Measurements from ENCODE around the gene RIPPLY2. TPM values are rescaled to one million over a fixed set of nuclear protein-coding genes. Genes with fewer than 3 reads are reported as not detected.

Gene RIPPLY2
- polyA plus RNA-seq, 3 donors, result not detected

GRCh38 chr6:83867043-83867442, 13.9 kb downstream of the RIPPLY2 start:
- TF ChIP-seq, protein P1, sequence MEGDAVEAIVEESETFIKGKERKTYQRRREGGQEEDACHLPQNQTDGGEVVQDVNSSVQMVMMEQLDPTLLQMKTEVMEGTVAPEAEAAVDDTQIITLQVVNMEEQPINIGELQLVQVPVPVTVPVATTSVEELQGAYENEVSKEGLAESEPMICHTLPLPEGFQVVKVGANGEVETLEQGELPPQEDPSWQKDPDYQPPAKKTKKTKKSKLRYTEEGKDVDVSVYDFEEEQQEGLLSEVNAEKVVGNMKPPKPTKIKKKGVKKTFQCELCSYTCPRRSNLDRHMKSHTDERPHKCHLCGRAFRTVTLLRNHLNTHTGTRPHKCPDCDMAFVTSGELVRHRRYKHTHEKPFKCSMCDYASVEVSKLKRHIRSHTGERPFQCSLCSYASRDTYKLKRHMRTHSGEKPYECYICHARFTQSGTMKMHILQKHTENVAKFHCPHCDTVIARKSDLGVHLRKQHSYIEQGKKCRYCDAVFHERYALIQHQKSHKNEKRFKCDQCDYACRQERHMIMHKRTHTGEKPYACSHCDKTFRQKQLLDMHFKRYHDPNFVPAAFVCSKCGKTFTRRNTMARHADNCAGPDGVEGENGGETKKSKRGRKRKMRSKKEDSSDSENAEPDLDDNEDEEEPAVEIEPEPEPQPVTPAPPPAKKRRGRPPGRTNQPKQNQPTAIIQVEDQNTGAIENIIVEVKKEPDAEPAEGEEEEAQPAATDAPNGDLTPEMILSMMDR (IDR thresholded peaks at IDR 0.05), result no peak
- Histone ChIP-seq H3K4me3 (replicated peaks in 1 of 3; ENCODE audit: low read depth in 2 of 3, low read length in 3 of 3) (no peak overlapping the region), H2AFZ (ENCODE audit: insufficient read depth, low read depth, low read length, poor library complexity, severe bottlenecking) (no peak overlapping the region), H3K27me3 (ENCODE audit: control insufficient read depth in 2 of 2, insufficient read depth in 2 of 2, low read length in 2 of 2) (no peaks in the 10 kb centered on the region), H3K27ac (ENCODE audit: low read depth in 1 of 2, low read length in 2 of 2) (peak overlapping the region; percentile 46 to 91), H3K9me3 (replicated peaks in 1 of 2; ENCODE audit: control insufficient read depth in 1 of 2, insufficient read depth in 1 of 2, low read length in 2 of 2) (no peaks in the 10 kb centered on the region), H3K4me2 (replicated peaks; ENCODE audit: extremely low read depth, low read length, poor library complexity, severe bottlenecking) (no peak overlapping the region), H3K79me2 (ENCODE audit: insufficient read depth, low read length) (peaks cover 95% of the 10 kb centered on the region), H3K4me1 (ENCODE audit: control insufficient read depth in 1 of 2, insufficient read depth in 2 of 2, low read length in 2 of 2) (peaks cover 15 to 20% of the 10 kb centered on the region in 2 donors), H3K36me3 (replicated peaks in 1 of 2; ENCODE audit: control insufficient read depth in 1 of 2, insufficient read depth in 2 of 2, low read length in 2 of 2) (peaks cover 39 to 71% of the 10 kb centered on the region in 2 donors), H4K20me1 (ENCODE audit: insufficient read depth, low read length) (peaks cover 99% of the 10 kb centered on the region), H3K9ac (ENCODE audit: insufficient read depth, low read length, poor library complexity, severe bottlenecking) (no peak overlapping the region)
- DNase-seq, result no peak
- peaks cover 24% of the 10 kb centered on the region for H3K4me1 Mint-ChIP-seq
- H3K27ac Mint-ChIP-seq, result peak overlapping the region; percentile 87 to 96 (median 92)
- H3K27me3 Mint-ChIP-seq (ENCODE audit: low read depth in 3 of 3), result no peaks in the 10 kb centered on the region
- H3K4me3 Mint-ChIP-seq, result no peak overlapping the region
- no peaks in the 10 kb centered on the region for H3K9me3 Mint-ChIP-seq
- intact Hi-C loops (cut with micrococcal nuclease), result loop anchor here in 1 of 2 donors (10.0 kb wide), 1 partner anchor 802 kb away; the partner anchor contains the start of genes DOP1A and UBE3D
- H3K36me3 Mint-ChIP-seq, result peaks cover 60 to 72% of the 10 kb centered on the region in 2 donors

DNA sequence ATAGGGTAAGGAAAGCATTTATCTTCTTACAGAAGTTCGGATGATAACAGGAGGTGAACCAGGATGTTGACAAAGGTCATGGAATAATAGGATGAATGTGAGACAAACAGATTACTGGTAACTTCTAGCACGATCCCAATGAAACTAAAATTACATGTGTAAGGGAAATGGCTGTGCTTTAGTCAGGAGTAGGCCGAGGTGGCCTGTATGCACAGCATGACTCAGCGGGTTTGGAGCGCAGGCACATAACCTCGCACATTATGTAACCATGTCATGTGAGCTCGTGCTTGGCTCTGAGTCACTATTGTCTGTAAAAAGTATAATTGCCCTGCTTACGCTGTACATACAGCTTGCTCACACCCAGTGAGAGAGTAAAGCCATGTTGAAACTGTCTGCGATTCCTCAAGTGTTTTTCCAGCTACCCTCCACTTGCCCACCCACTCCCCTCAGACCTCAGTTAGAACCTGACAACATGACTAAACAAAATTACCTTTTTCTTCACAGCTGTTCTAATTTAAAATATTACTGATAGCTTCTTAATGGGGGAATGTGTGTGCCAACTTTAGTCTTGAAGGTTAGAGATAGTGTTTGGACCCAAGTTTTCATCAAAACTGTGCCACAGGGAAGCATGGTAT, 14.5 kb downstream of the RIPPLY2 start:
- Histone ChIP-seq H3K27me3 (ENCODE audit: control insufficient read depth in 2 of 2, insufficient read depth in 2 of 2, low read length in 2 of 2) (no peaks in the 10 kb centered on the region), H3K9me3 (replicated peaks in 1 of 2; ENCODE audit: control insufficient read depth in 1 of 2, insufficient read depth in 1 of 2, low read length in 2 of 2) (no peaks in the 10 kb centered on the region), H3K4me3 (replicated peaks in 1 of 3; ENCODE audit: low read depth in 2 of 3, low read length in 3 of 3) (no peak overlapping the region), H4K20me1 (ENCODE audit: insufficient read depth, low read length) (peaks cover 99% of the 10 kb centered on the region), H3K9ac (ENCODE audit: insufficient read depth, low read length, poor library complexity, severe bottlenecking) (peak overlapping the region; percentile 23), H3K4me2 (replicated peaks; ENCODE audit: extremely low read depth, low read length, poor library complexity, severe bottlenecking) (peak overlapping the region; percentile 9), H3K4me1 (ENCODE audit: control insufficient read depth in 1 of 2, insufficient read depth in 2 of 2, low read length in 2 of 2) (peaks cover 15 to 20% of the 10 kb centered on the region in 2 donors), H3K36me3 (replicated peaks in 1 of 2; ENCODE audit: control insufficient read depth in 1 of 2, insufficient read depth in 2 of 2, low read length in 2 of 2) (peaks cover 39 to 74% of the 10 kb centered on the region in 2 donors), H3K79me2 (ENCODE audit: insufficient read depth, low read length) (peaks cover 95% of the 10 kb centered on the region), H3K27ac (ENCODE audit: low read depth in 1 of 2, low read length in 2 of 2) (peak overlapping the region; percentile 46 to 91), H2AFZ (ENCODE audit: insufficient read depth, low read depth, low read length, poor library complexity, severe bottlenecking) (no peak overlapping the region)
- Mint-ChIP-seq H3K4me3 (no peak overlapping the region), H3K27me3 (ENCODE audit: low read depth in 3 of 3) (no peaks in the 10 kb centered on the region), H3K9me3 (no peaks in the 10 kb centered on the region), H3K4me1 (peaks cover 19% of the 10 kb centered on the region), H3K27ac (peak overlapping the region; percentile 88 to 96 (median 94)), H3K36me3 (peaks cover 55 to 72% of the 10 kb centered on the region in 2 donors)
- TF ChIP-seq, protein P1 (IDR thresholded peaks at IDR 0.05), result no peak
- WGBS (ENCODE audit: insufficient coverage), result 3% methylated on average over 5 of the region's 9 CpGs
- DNase-seq, result peak; percentile 96 to 99 (median 98)
- intact Hi-C loops (cut with micrococcal nuclease), result loop anchor here in 1 of 2 donors (10.0 kb wide), 1 partner anchor 803 kb away; the partner anchor contains the start of genes DOP1A and UBE3D
